PC-3 (cell line): ENCODE measurements around the gene TCERG1L.

Experiments
- EZH2 ChIP-seq: fragments of 300-600 bp; sonication (generic); IDR thresholded peaks from one replicate; pipeline ENCODE4 v1.6.1; 2017; ENCODE audit warnings: antibody characterized with exemption, mild to moderate bottlenecking, low read length; ENCODE audit not compliant: unreplicated experiment
- EZH2phosphoT487 ChIP-seq: fragments of 300-600 bp; sonication (generic); IDR thresholded peaks from 2 replicates; pipeline ENCODE4 v1.6.1; 2018; ENCODE audit warnings: mild to moderate bottlenecking, antibody characterized with exemption, low read length, borderline replicate concordance
- TF ChIP-seq, protein P1 (sequence below): fragments of 300-600 bp; sonication (generic); conservative IDR thresholded peaks from 2 replicates; pipeline ENCODE4 v1.5.1; 2017; ENCODE audit warnings: antibody characterized with exemption, low read depth, mild to moderate bottlenecking, low read length

DNA sequence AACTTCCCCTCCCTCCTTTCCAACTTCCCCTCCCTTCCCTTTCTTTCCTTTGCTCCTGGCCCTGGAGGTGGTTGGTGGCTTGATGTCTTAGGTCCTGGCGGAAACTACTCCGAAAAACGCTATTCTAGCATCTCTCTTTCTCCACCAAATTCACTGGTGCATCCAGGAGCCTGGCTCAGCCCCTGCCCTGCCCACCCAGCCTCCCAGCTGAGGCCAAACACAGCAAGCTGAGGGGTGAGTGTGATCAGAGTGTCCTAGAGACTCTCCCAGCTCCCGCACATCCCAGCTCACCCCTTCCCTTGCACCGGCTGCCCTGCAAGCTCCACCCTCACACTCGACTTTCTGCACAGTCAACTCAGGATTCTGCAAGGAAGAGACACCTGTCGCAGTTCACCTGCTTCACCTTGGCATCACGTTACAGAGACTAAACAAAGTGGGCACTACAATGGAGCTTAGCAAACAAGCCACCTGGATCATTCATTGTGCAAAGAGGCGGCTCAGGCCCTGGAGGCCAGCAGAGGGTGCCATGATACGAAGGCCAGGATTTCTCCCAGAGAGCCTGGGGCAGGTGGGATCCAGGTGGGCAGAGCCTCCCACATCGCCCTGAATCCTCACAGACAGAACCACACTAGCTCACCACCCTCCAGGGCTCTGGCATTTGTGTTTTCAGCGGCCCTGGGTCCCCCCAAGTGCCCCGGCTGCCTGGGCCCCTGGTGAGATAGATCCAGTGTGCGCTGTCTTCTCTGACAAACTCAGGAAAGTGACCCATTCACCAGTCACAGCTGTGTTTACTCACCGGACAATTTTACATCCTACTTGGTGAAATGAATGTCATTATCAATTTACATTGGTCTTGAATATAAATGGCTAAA is 169.6 kb downstream of the TCERG1L start:
- TF ChIP-seq, protein P1, sequence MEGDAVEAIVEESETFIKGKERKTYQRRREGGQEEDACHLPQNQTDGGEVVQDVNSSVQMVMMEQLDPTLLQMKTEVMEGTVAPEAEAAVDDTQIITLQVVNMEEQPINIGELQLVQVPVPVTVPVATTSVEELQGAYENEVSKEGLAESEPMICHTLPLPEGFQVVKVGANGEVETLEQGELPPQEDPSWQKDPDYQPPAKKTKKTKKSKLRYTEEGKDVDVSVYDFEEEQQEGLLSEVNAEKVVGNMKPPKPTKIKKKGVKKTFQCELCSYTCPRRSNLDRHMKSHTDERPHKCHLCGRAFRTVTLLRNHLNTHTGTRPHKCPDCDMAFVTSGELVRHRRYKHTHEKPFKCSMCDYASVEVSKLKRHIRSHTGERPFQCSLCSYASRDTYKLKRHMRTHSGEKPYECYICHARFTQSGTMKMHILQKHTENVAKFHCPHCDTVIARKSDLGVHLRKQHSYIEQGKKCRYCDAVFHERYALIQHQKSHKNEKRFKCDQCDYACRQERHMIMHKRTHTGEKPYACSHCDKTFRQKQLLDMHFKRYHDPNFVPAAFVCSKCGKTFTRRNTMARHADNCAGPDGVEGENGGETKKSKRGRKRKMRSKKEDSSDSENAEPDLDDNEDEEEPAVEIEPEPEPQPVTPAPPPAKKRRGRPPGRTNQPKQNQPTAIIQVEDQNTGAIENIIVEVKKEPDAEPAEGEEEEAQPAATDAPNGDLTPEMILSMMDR, result no peak
- TF ChIP-seq EZH2 (no peak), EZH2phosphoT487 (no peak)
